HuH-7.5 (cell line): ENCODE measurements around the gene ZBTB20.
A peak's percentile ranks its signal among the peaks of the same experiment; 100 is the strongest.

Experiments used
- DNase-seq: peaks from one replicate; pipeline ENCODE4 v3.0.0; 2011; ENCODE audit warnings: low spot score

Gene ZBTB20

GRCh38 chr3:114672692-114673447, 474.2 kb downstream of the ZBTB20 start:
- no peak for DNase-seq

- DNase-seq, result no peak
These were observed 475.2 kb downstream of the ZBTB20 start for GRCh38 chr3:114671741-114672510.

- DNase-seq, result no peak
These were observed 477.5 kb downstream of the ZBTB20 start for GRCh38 chr3:114669614-114670013.

GRCh38 chr3:114668099-114668498, 479.0 kb downstream of the ZBTB20 start:
- no peak for DNase-seq

- DNase-seq, result no peak
These were observed 480.5 kb downstream of the ZBTB20 start for GRCh38 chr3:114666623-114667022.

- DNase-seq, result no peak
These were observed 483.1 kb downstream of the ZBTB20 start for GRCh38 chr3:114664006-114664405.

GRCh38 chr3:114660808-114661207, 486.3 kb downstream of the ZBTB20 start:
- DNase-seq, result no peak

- DNase-seq, result no peak
These were observed 487.0 kb downstream of the ZBTB20 start for GRCh38 chr3:114660124-114660523.

- peak; percentile 38 for DNase-seq
These were observed 487.7 kb downstream of the ZBTB20 start for GRCh38 chr3:114659109-114660061.

GRCh38 chr3:114651555-114651954, 495.5 kb downstream of the ZBTB20 start:
- DNase-seq, result no peak

- no peak for DNase-seq
These were observed 496.3 kb downstream of the ZBTB20 start for GRCh38 chr3:114650808-114651207.

- no peak for DNase-seq
These were observed 497.8 kb downstream of the ZBTB20 start for GRCh38 chr3:114649331-114649730.

GRCh38 chr3:114646526-114646925, 500.6 kb downstream of the ZBTB20 start:
- no peak for DNase-seq

- DNase-seq, result no peak
These were observed 501.7 kb downstream of the ZBTB20 start for GRCh38 chr3:114645392-114645791.

GRCh38 chr3:114644367-114644766, 502.7 kb downstream of the ZBTB20 start:
- DNase-seq, result no peak

- DNase-seq, result no peak
These were observed 503.9 kb downstream of the ZBTB20 start for GRCh38 chr3:114642951-114643741.

GRCh38 chr3:114640126-114640525, 507.0 kb downstream of the ZBTB20 start:
- DNase-seq, result no peak

GRCh38 chr3:114639171-114639570, 507.9 kb downstream of the ZBTB20 start:
- DNase-seq, result no peak

GRCh38 chr3:114635878-114636277, 511.2 kb downstream of the ZBTB20 start:
- DNase-seq, result no peak

- no peak for DNase-seq
These were observed 512.5 kb downstream of the ZBTB20 start for GRCh38 chr3:114634635-114635034.

- DNase-seq, result no peak
These were observed 514.2 kb downstream of the ZBTB20 start for GRCh38 chr3:114632757-114633424.
